Suprapubic skin (tissue), 4 donors: ENCODE results near the gene RPP25L. TPM values are rescaled to one million over a fixed set of nuclear protein-coding genes. Genes with fewer than 3 reads are reported as not detected.

Experiments used
- DNase-seq, 2 donors: peaks; one replicate each; pipeline ENCODE4 v3.0.0-alpha.2; 2019; ENCODE audit warnings: low spot score in 2 of 2
- H3K27ac ChIP-seq: fragments of 200-600 bp; sonication (generic); one replicate; pipeline ENCODE4 v1.5.1; 2019
- H3K27me3 ChIP-seq: fragments of 200-600 bp; sonication (generic); one replicate; pipeline ENCODE4 v1.5.1; 2019
- H3K36me3 ChIP-seq: fragments of 200-600 bp; sonication (generic); one replicate; pipeline ENCODE4 v1.5.1; 2019
- H3K4me1 ChIP-seq: fragments of 200-600 bp; sonication (generic); one replicate; pipeline ENCODE4 v1.5.1; 2019
- H3K4me3 ChIP-seq: fragments of 200-600 bp; sonication (generic); one replicate; pipeline ENCODE4 v1.5.1; 2019; ENCODE audit warnings: mild to moderate bottlenecking
- H3K9me3 ChIP-seq: fragments of 200-600 bp; sonication (generic); one replicate; pipeline ENCODE4 v1.5.1; 2019
- EP300 ChIP-seq: sonication (generic); formaldehyde crosslinking; IDR thresholded peaks from one replicate; pipeline ENCODE4 v1.6.1; 2017; ENCODE audit warnings: antibody characterized with exemption
- POLR2A ChIP-seq, 2 donors: fragments of 450-650 bp; IDR thresholded peaks; one replicate each; pipeline ENCODE4 v1.6.1; 2017; ENCODE audit warnings: antibody characterized with exemption in 2 of 2, mild to moderate bottlenecking in 2 of 2, moderate library complexity in 2 of 2
- POLR2AphosphoS5 ChIP-seq, 3 donors: sonication (generic); formaldehyde crosslinking; IDR thresholded peaks; one replicate each; pipeline ENCODE4 v1.6.1; 2017; ENCODE audit warnings: antibody characterized with exemption in 3 of 3
- WGBS: methylation state at CpG from one replicate; pipeline ENCODE4 v1.1.5; 2018; 5-methylcytosine and 5-hydroxymethylcytosine counted together
- total RNA-seq, 4 donors: library from RNA; depleted of rRNA; stranded (reverse); fragments of >200 nt; gene quantifications; one replicate each; pipeline ENCODE4 v1.1.0, GENCODE V29; 2016
- TF ChIP-seq, protein P1 (sequence below), 2 donors: fragments of 200-600 bp in 1 of 2; fragments of 450-650 bp in 1 of 2; sonication (generic) in 1 of 2; IDR thresholded peaks; one replicate each; pipeline ENCODE4 v1.5.1; 2016 to 2019; ENCODE audit warnings: antibody characterized with exemption in 2 of 2, mild to moderate bottlenecking in 1 of 2, moderate library complexity in 1 of 2

The RPP25L gene
- total RNA-seq, 4 donors from 2014 or later = 20.3 to 50.4 (median 25.1) TPM

- peaks cover 19% of the 10 kb centered on the region for H3K4me1 ChIP-seq
- H3K36me3 ChIP-seq = no peaks in the 10 kb centered on the region
- no peak overlapping the region for H3K27ac ChIP-seq
- no peak for DNase-seq
- H3K27me3 ChIP-seq = peaks cover 32% of the 10 kb centered on the region
- WGBS = 72% methylated on average over 20 of the region's 21 CpGs
- TF ChIP-seq EP300 = no peak
- TF ChIP-seq POLR2A (IDR thresholded peaks at IDR 0.05) = no peak
- TF ChIP-seq, protein P1, sequence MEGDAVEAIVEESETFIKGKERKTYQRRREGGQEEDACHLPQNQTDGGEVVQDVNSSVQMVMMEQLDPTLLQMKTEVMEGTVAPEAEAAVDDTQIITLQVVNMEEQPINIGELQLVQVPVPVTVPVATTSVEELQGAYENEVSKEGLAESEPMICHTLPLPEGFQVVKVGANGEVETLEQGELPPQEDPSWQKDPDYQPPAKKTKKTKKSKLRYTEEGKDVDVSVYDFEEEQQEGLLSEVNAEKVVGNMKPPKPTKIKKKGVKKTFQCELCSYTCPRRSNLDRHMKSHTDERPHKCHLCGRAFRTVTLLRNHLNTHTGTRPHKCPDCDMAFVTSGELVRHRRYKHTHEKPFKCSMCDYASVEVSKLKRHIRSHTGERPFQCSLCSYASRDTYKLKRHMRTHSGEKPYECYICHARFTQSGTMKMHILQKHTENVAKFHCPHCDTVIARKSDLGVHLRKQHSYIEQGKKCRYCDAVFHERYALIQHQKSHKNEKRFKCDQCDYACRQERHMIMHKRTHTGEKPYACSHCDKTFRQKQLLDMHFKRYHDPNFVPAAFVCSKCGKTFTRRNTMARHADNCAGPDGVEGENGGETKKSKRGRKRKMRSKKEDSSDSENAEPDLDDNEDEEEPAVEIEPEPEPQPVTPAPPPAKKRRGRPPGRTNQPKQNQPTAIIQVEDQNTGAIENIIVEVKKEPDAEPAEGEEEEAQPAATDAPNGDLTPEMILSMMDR (IDR thresholded peaks at IDR 0.05) = no peak
- no peak for TF ChIP-seq POLR2AphosphoS5 (IDR thresholded peaks at IDR 0.05)
- no peaks in the 10 kb centered on the region for H3K9me3 ChIP-seq
- H3K4me3 ChIP-seq = no peak overlapping the region
These were observed 51.2 kb downstream of the RPP25L start for GRCh38 chr9:34560599-34561214.

Other genes with a start within 250 kb of the RPP25L start
- gene MYORG, start 235.2 kb downstream of the RPP25L start, total RNA-seq = 1 to 10 TPM; 5.7 to 8.8 (median 7.3) TPM
- 10 to 100 TPM; 12.6 to 17.0 (median 15.0) TPM for gene FAM219A, start 153.5 kb downstream of the RPP25L start, total RNA-seq
- gene DNAI1, start 153.3 kb downstream of the RPP25L start, total RNA-seq = not detected
- 1 to 10 TPM in 3 of 4 donors, under 1 TPM in 1; 0.65 to 4.0 (median 2.7) TPM for gene ENHO, start 89.1 kb downstream of the RPP25L start, total RNA-seq
- gene CNTFR, start 22.4 kb downstream of the RPP25L start, total RNA-seq = 1 to 10 TPM; 5.0 to 9.1 (median 5.7) TPM
- 100 to 1,000 TPM in 3 of 4 donors, 10 to 100 TPM in 1; 61.2 to 136 (median 121) TPM for gene DCTN3, start 8.4 kb upstream of the RPP25L start, total RNA-seq
- 1 to 10 TPM in 1 of 4 donors, under 1 TPM in 3; 0.34 to 2.0 (median 0.50) TPM for gene ARID3C, start 17.0 kb upstream of the RPP25L start, total RNA-seq
- gene SIGMAR1, start 25.7 kb upstream of the RPP25L start, total RNA-seq = 100 to 1,000 TPM in 3 of 4 donors, 10 to 100 TPM in 1; 78.5 to 111 (median 109) TPM
- gene GALT, start 34.6 kb upstream of the RPP25L start, total RNA-seq = 100 to 1,000 TPM in 1 of 4 donors, 10 to 100 TPM in 3; 47.6 to 182 (median 77.6) TPM
- 100 to 1,000 TPM in 1 of 4 donors, 10 to 100 TPM in 3; 23.4 to 114 (median 39.3) TPM for gene IL11RA, start 40.1 kb upstream of the RPP25L start, total RNA-seq
- gene CCL27, start 50.6 kb upstream of the RPP25L start, total RNA-seq = 100 to 1,000 TPM; 169 to 357 (median 233) TPM
- 1 to 10 TPM; 1.3 to 5.4 (median 3.3) TPM for gene CCL19, start 79.2 kb upstream of the RPP25L start, total RNA-seq
- 1 to 10 TPM in 3 of 4 donors, not detected in 1; 5.2 to 6.1 (median 5.6) TPM for gene CCL21, start 98.0 kb upstream of the RPP25L start, total RNA-seq